H1 (cell line): ENCODE measurements around the gene KCTD21. TPM values are rescaled to one million over a fixed set of nuclear protein-coding genes. Genes with fewer than 3 reads are reported as not detected.

ENCODE experiments used
- CTCF ChIA-PET: fragments of 300-600 bp; sonication (Branson Sonifier 250); formaldehyde crosslinking; loops from one replicate; lab custom pipeline; 2021; ENCODE audit not compliant: partially characterized antibody; lab: Charles Lee
- POLR2A ChIA-PET: fragments of 300-600 bp; sonication (Branson Sonifier 250); formaldehyde crosslinking; loops from one replicate; lab custom pipeline; 2021; ENCODE audit warnings: inconsistent platforms; ENCODE audit not compliant: partially characterized antibody; lab: Charles Lee
- DNase-seq, 2 experiments: peaks; one replicate each; pipeline versions ENCODE4 v3.0.0 to v3.0.0-alpha.2; 2010 to 2022; ENCODE audit warnings: low spot score in 2 of 2, low read depth in 1 of 2, mixed read lengths in 1 of 2
- FAIRE-seq: peaks from 2 replicates; lab custom pipeline; 2011; peaks lifted over from hg19 to GRCh38; lab: Jason Lieb, UNC
- H2AFZ ChIP-seq: 2 replicates; pipeline ENCODE4 v1.8.1; 2012; ENCODE audit warnings: low read length, inconsistent platforms
- H2AK5ac ChIP-seq: 2 replicates; pipeline ENCODE4 v1.6.1; 2013; ENCODE audit warnings: low read depth, low read length
- H2BK120ac ChIP-seq: replicated peaks from 2 replicates; pipeline ENCODE3; 2013; ENCODE audit warnings: low read depth, low read length, inconsistent platforms
- H2BK12ac ChIP-seq: 2 replicates; pipeline ENCODE4 v1.6.1; 2013; ENCODE audit warnings: low read depth, low read length
- H2BK15ac ChIP-seq: 2 replicates; pipeline ENCODE4 v1.6.1; 2013; ENCODE audit warnings: low read length
- H2BK20ac ChIP-seq: 2 replicates; pipeline ENCODE4 v1.6.1; 2013; ENCODE audit warnings: low read length
- H2BK5ac ChIP-seq: 2 replicates; pipeline ENCODE4 v1.6.1; 2013; ENCODE audit warnings: low read depth, low read length
- H3K14ac ChIP-seq: 2 replicates; pipeline ENCODE4 v1.6.1; 2013; ENCODE audit warnings: inconsistent platforms; ENCODE audit not compliant: insufficient read length
- H3K18ac ChIP-seq: 2 replicates; pipeline ENCODE4 v1.6.1; 2013; ENCODE audit warnings: low read length; ENCODE audit errors: extremely low read depth
- H3K23ac ChIP-seq: 2 replicates; pipeline ENCODE4 v1.6.1; 2013; ENCODE audit warnings: inconsistent platforms; ENCODE audit not compliant: insufficient read length
- H3K23me2 ChIP-seq: 2 replicates; pipeline ENCODE4 v1.6.1; 2013; ENCODE audit warnings: low read depth, low read length
- H3K27ac ChIP-seq: 2 replicates; pipeline ENCODE4 v1.6.1; 2011; ENCODE audit warnings: low read depth, low read length, inconsistent platforms
- H3K27me3 ChIP-seq, 4 experiments: replicated peaks in 1 of 4; 1 replicate in 1 of 4; 2 replicates in 3 of 4; pipeline versions ENCODE4 v1.6.1 to v1.8.1; 2011 to 2013; ENCODE audit warnings: low read length in 3 of 4, mild to moderate bottlenecking in 3 of 4, inconsistent platforms in 2 of 4, mixed read lengths in 2 of 4, moderate library complexity in 1 of 4; ENCODE audit not compliant: control insufficient read depth in 3 of 4, insufficient read depth in 3 of 4; ENCODE audit errors: extremely low read depth in 1 of 4
- H3K36me3 ChIP-seq, 4 experiments: 2 replicates each; pipeline versions ENCODE4 v1.6.1 to v1.8.1; 2011 to 2013; ENCODE audit warnings: mild to moderate bottlenecking in 4 of 4, low read length in 3 of 4, moderate library complexity in 2 of 4, control low read depth in 1 of 4, inconsistent platforms in 1 of 4; ENCODE audit not compliant: insufficient read depth in 4 of 4, control insufficient read depth in 2 of 4
- H3K4ac ChIP-seq: replicated peaks from 2 replicates; pipeline ENCODE3; 2013; ENCODE audit warnings: low read length, low read depth, mixed read lengths, inconsistent platforms; ENCODE audit not compliant: insufficient read length
- H3K4me1 ChIP-seq, 4 experiments: replicated peaks in 1 of 4; 1 replicate in 1 of 4; 2 replicates in 3 of 4; pipeline versions ENCODE4 v1.6.1 to v1.8.1; 2011 to 2013; ENCODE audit warnings: low read length in 3 of 4, inconsistent platforms in 2 of 4, mixed read lengths in 1 of 4; ENCODE audit not compliant: insufficient read depth in 4 of 4, control insufficient read depth in 3 of 4
- H3K4me2 ChIP-seq, 2 experiments: 2 replicates each; pipeline versions ENCODE4 v1.6.1 to v1.8.1; 2011 to 2013; ENCODE audit warnings: low read depth in 2 of 2, low read length in 2 of 2, control low read depth in 1 of 2, inconsistent platforms in 1 of 2, mild to moderate bottlenecking in 1 of 2; ENCODE audit not compliant: insufficient read depth in 1 of 2
- H3K4me3 ChIP-seq, 4 experiments: fragments of 200-600, 300-600 bp in 1 of 4; sonication (generic), shearing (Covaris generic), sonication (Bioruptor Twin) in 1 of 4; 2 replicates each; pipeline versions ENCODE4 v1.5.1 to v1.8.1; 2011 to 2016; ENCODE audit warnings: low read length in 4 of 4, low read depth in 3 of 4, control low read depth in 2 of 4, inconsistent platforms in 2 of 4, mild to moderate bottlenecking in 2 of 4, mixed read lengths in 1 of 4, moderate library complexity in 1 of 4; ENCODE audit not compliant: insufficient read depth in 2 of 4; ENCODE audit errors: extremely low read depth in 1 of 4
- H3K56ac ChIP-seq: replicated peaks from 2 replicates; pipeline ENCODE3; 2013; ENCODE audit warnings: low read depth, mild to moderate bottlenecking, mixed read lengths, low read length, inconsistent platforms; ENCODE audit not compliant: insufficient read length
- H3K79me1 ChIP-seq: 2 replicates; pipeline ENCODE4 v1.6.1; 2013; ENCODE audit warnings: low read depth, low read length, control low read depth
- H3K79me2 ChIP-seq, 2 experiments: 2 replicates each; pipeline versions ENCODE4 v1.6.1 to v1.8.1; 2012 to 2013; ENCODE audit warnings: low read length in 2 of 2, mild to moderate bottlenecking in 2 of 2, inconsistent platforms in 1 of 2; ENCODE audit not compliant: insufficient read depth in 2 of 2, control insufficient read depth in 1 of 2
- H3K9ac ChIP-seq, 4 experiments: replicated peaks in 1 of 4; 1 replicate in 1 of 4; 2 replicates in 3 of 4; pipeline versions ENCODE4 v1.6.1 to v1.8.1; 2011 to 2013; ENCODE audit warnings: low read depth in 3 of 4, low read length in 3 of 4, control low read depth in 2 of 4, mild to moderate bottlenecking in 2 of 4, moderate library complexity in 2 of 4, inconsistent platforms in 1 of 4; ENCODE audit errors: extremely low read depth in 1 of 4
- H3K9me3 ChIP-seq, 2 experiments: 2 replicates each; pipeline versions ENCODE4 v1.6.1 to v1.8.1; 2012 to 2013; ENCODE audit warnings: mild to moderate bottlenecking in 2 of 2, moderate library complexity in 2 of 2, control low read depth in 1 of 2, inconsistent platforms in 1 of 2, low read depth in 1 of 2, low read length in 1 of 2, mixed read lengths in 1 of 2; ENCODE audit not compliant: insufficient read depth in 2 of 2
- H4K20me1 ChIP-seq, 2 experiments: replicated peaks in 1 of 2; 2 replicates each; pipeline versions ENCODE3 to v1.8.1; 2011 to 2013; ENCODE audit warnings: inconsistent platforms in 2 of 2, low read length in 2 of 2, mild to moderate bottlenecking in 1 of 2; ENCODE audit not compliant: insufficient read depth in 2 of 2, control insufficient read depth in 1 of 2
- H4K5ac ChIP-seq: 2 replicates; pipeline ENCODE4 v1.6.1; 2013; ENCODE audit warnings: low read length, low read depth, mixed read lengths, inconsistent platforms; ENCODE audit not compliant: insufficient read length
- H4K8ac ChIP-seq: 2 replicates; pipeline ENCODE4 v1.8.0; 2013; ENCODE audit warnings: mild to moderate bottlenecking, moderate library complexity, low read length, inconsistent platforms; ENCODE audit not compliant: insufficient read depth; ENCODE audit errors: extremely low read depth
- H4K91ac ChIP-seq: replicated peaks from 2 replicates; pipeline ENCODE3; 2013; ENCODE audit warnings: low read length, mixed read lengths, inconsistent platforms; ENCODE audit not compliant: insufficient read length
- CHD1 ChIP-seq: IDR thresholded peaks from 2 replicates; pipeline ENCODE4 v1.6.1; 2012; ENCODE audit warnings: low read depth, low read length, improper control_type of control experiment
- CHD2 ChIP-seq: IDR thresholded peaks from 2 replicates; pipeline ENCODE4 v1.6.1; 2012; ENCODE audit warnings: low read length, improper control_type of control experiment
- FOSL1 ChIP-seq: IDR thresholded peaks from 2 replicates; pipeline ENCODE4 v1.6.1; 2011; ENCODE audit warnings: mild to moderate bottlenecking, low read depth, low read length, moderate library complexity; ENCODE audit not compliant: insufficient read depth
- GTF2F1 ChIP-seq: IDR thresholded peaks from 2 replicates; pipeline ENCODE4 v1.6.1; 2012; ENCODE audit warnings: low read depth, low read length, improper control_type of control experiment, borderline replicate concordance
- MAFK ChIP-seq: IDR thresholded peaks from 2 replicates; pipeline ENCODE4 v1.6.1; 2012; ENCODE audit warnings: low read depth, mild to moderate bottlenecking, improper control_type of control experiment, low read length
- SIX5 ChIP-seq: IDR thresholded peaks from 2 replicates; pipeline ENCODE4 v1.6.1; 2011; ENCODE audit warnings: mild to moderate bottlenecking, low read depth, low read length
- TCF12 ChIP-seq: IDR thresholded peaks from 2 replicates; pipeline ENCODE4 v1.6.1; 2011; ENCODE audit warnings: low read depth, mild to moderate bottlenecking, low read length
- YY1 ChIP-seq: IDR thresholded peaks from 2 replicates; pipeline ENCODE4 v1.6.1; 2011; ENCODE audit warnings: low read depth, mild to moderate bottlenecking, low read length
- WGBS, 2 experiments: shearing (Covaris generic) in 1 of 2; methylation state at CpG; one replicate each; pipeline versions ENCODE4 v1.1.6 to v1.1.7; 2013 to 2015; ENCODE audit warnings: low lambda C conversion rate in 2 of 2, mixed read lengths in 2 of 2, inconsistent platforms in 1 of 2, low coverage in 1 of 2, missing lambda C conversion rate in 1 of 2; ENCODE audit not compliant: insufficient replicate concordance in 2 of 2, insufficient coverage in 1 of 2, insufficient read length in 1 of 2; ENCODE audit errors: extremely low coverage in 1 of 2, missing lambda C conversion rate in 1 of 2; 5-methylcytosine and 5-hydroxymethylcytosine counted together
- polyA plus RNA-seq, 7 experiments: library from polyadenylated mRNA; depleted of rRNA in 3 of 7; stranded (reverse) in 5 of 7; unstranded in 2 of 7; fragments of >200 nt in 5 of 7; fragments of 200-250 nt in 2 of 7; gene quantifications; 1 replicate in 5 of 7; 2 replicates in 1 of 7; 4 replicates in 1 of 7; pipeline versions ENCODE4 v1.2.1 to v1.2.3, GENCODE V29; 2011 to 2013; ENCODE audit warnings: missing spikeins in 2 of 7, mixed read lengths in 2 of 7
- total RNA-seq: library from RNA; stranded (reverse); fragmentation: NEBNext Ultra II Directional; extraction: Animal tissue kit (Norgen Biotek cat#: 25700); gene quantifications from 2 replicates; pipeline ENCODE4 v1.2.1, GENCODE V29; 2021

KCTD21 gene
- total and polyA plus RNA-seq, 2 of the 8 experiments (the other 6 are each of a cell fraction or from before 2014, with no cell fraction given): 3.2 to 4.1 TPM

DNA sequence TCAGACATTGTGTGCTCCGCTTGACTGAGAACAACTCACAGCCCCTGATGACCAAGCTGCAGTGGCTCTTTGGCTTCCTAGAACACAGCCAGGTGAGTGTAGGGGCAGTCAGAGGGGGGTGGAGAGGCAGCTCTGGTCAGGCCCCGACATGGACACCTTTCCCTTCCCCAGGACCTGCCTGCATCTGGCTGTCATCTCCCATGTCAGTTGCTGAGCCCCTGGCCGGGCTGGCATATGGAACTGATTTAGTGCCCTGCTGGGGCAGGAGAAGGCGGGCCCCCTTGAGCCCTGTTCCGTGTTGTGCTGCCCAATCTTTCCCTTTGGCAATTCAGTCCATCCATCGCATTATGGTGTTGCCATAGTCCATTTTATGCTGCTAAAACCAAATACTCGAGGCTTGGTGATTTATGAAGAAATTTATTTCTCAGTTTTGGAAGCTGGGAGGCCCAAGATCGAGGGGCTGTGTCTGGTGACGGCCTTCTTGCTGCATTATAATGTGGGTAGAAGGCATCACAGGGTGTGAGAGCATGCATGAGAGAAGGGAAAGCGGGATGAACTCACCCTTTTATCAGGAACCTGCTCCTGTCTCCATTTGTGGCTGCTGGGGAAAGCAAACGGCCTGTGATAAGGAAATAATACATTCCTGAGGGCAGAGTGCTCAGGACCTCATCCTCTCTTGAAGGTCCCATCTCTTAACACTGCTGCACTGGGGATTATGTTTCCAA lies 19.3 kb upstream of the KCTD21 start:
- Histone ChIP-seq H3K36me3 (peaks cover 0 to 9% (median 2%) of the 10 kb centered on the region in 4 experiments; a peak in 6 of 8 replicates), H3K9me3 (no peaks in the 10 kb centered on the region), H3K79me2 (no peaks in the 10 kb centered on the region), H2BK120ac (no peak overlapping the region), H3K14ac (no peak overlapping the region), H2BK5ac (no peak overlapping the region), H3K18ac (no peak overlapping the region), H4K91ac (no peak overlapping the region), H3K9ac (no peak overlapping the region), H2AFZ (no peak overlapping the region), H3K4me3 (no peak overlapping the region), H3K23ac (no peak overlapping the region), H4K8ac (no peak overlapping the region), H3K4me2 (no peak overlapping the region), H3K4ac (no peak overlapping the region), H3K56ac (no peak overlapping the region), H2BK12ac (no peak overlapping the region), H4K5ac (no peak overlapping the region), H2BK20ac (no peak overlapping the region), H3K27me3 (no peaks in the 10 kb centered on the region), H2AK5ac (no peak overlapping the region), H4K20me1 (peaks cover 0 to 4% of the 10 kb centered on the region in 2 experiments), H3K27ac (no peak overlapping the region), H3K23me2 (no peaks in the 10 kb centered on the region), H2BK15ac (no peak overlapping the region), H3K4me1 (no peaks in the 10 kb centered on the region; a peak in 1 of 7 replicates), H3K79me1 (no peaks in the 10 kb centered on the region)
- 86% methylated on average over 11 of the region's 11 CpGs; no CpG with 5 or more reads in 1 of the 2 experiments for WGBS, 2 experiments
- FAIRE-seq (no peak), DNase-seq (no peak)
- TF ChIP-seq TCF12 (no peak), MAFK (no peak), CHD2 (no peak), FOSL1 (no peak), CHD1 (no peak), YY1 (no peak), SIX5 (no peak), GTF2F1 (no peak)
- POLR2A ChIA-PET: interaction anchor here (2.2 kb wide), 1 partner anchor 9 kb away, joined by 8 read pairs; no protein-coding TSS in a partner anchor
- CTCF ChIA-PET: interaction anchor here (1.2 to 2.7 kb wide), 2 partner anchors 21 to 357 kb away, joined by 3 to 7 read pairs; no protein-coding TSS in a partner anchor
